Central memory CD8-positive, alpha-beta T cell (primary cell): Measurements from ENCODE around the gene TSPAN4.

Experiments used
- ATAC-seq: fragments of 150-1000 bp; cut with Tn5 transposase; replicated peaks from 2 replicates; pipeline ENCODE4 v1.10.0; 2022; ENCODE audit warnings: mild to moderate bottlenecking, moderate FRiP score, moderate number of reproducible peaks; ENCODE audit not compliant: poor library complexity, severe bottlenecking; ENCODE audit errors: extremely low read depth
- DNase-seq, 2 donors: peaks; one replicate each; pipeline ENCODE4 v3.0.0; 2021; ENCODE audit warnings: low spot score in 2 of 2
- H3K27ac Mint-ChIP-seq: one replicate; pipeline ENCODE4 v1.8.0; 2022; ENCODE audit warnings: low read depth, mild to moderate bottlenecking, moderate library complexity, mixed read lengths
- H3K27me3 Mint-ChIP-seq: one replicate; pipeline ENCODE4 v1.8.0; 2022; ENCODE audit warnings: mixed read lengths
- H3K36me3 Mint-ChIP-seq: one replicate; pipeline ENCODE4 v1.8.0; 2022; ENCODE audit warnings: mild to moderate bottlenecking, moderate library complexity, mixed read lengths; ENCODE audit not compliant: insufficient read depth
- H3K4me1 Mint-ChIP-seq: one replicate; pipeline ENCODE4 v1.8.0; 2022; ENCODE audit warnings: mixed read lengths
- H3K4me3 Mint-ChIP-seq: one replicate; pipeline ENCODE4 v1.8.0; 2022; ENCODE audit warnings: mild to moderate bottlenecking, moderate library complexity, mixed read lengths
- H3K9me3 Mint-ChIP-seq: one replicate; pipeline ENCODE4 v1.8.0; 2022; ENCODE audit warnings: mixed read lengths

TSPAN4 gene

DNA sequence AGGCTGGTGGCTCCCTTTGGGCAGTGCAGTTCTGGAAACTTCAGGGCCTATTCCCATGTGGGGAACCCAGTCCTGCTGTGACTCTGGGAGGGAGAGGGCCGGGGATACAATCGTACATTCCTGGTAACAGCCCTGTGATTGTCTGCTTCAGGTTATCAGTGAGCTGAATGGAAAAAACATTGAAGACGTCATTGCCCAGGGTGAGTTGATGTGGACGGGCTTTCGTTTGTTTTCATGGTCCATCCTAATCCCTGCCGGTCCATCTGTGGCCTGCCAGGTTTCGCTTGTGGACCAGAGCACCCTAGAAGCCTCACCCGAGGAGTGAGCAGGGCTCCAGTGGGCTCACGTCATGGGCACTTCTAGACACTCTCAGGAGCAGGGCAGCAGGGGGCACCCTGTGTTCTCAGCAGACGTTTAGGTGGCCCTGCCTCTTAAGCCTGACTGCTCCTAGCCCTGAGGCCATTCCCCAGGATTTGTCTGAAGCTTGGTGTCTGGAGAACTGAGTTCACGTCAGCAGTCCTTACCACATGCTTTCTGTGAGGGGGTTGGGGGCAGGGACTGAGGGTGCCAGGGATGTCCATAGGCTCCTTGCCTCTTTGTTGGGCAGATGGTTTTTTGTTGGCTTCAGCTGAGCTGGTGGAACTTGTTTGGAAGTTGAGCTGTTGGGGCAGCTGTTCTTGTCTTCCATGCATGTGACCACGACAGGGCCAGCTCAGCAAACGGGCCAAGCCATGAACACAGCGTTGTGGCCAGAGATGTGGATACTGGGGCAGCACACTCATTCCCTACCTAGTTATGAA is 31.0 kb upstream of the TSPAN4 start:
- DNase-seq (no peak), ATAC-seq (no peak)
- peaks cover 35% of the 10 kb centered on the region for H3K4me1 Mint-ChIP-seq
- H3K36me3 Mint-ChIP-seq, result peaks cover 51% of the 10 kb centered on the region
- no peaks in the 10 kb centered on the region for H3K9me3 Mint-ChIP-seq
- peak overlapping the region; percentile 95 for H3K27ac Mint-ChIP-seq
- peak overlapping the region; percentile 89 for H3K4me3 Mint-ChIP-seq
- no peaks in the 10 kb centered on the region for H3K27me3 Mint-ChIP-seq

DNA sequence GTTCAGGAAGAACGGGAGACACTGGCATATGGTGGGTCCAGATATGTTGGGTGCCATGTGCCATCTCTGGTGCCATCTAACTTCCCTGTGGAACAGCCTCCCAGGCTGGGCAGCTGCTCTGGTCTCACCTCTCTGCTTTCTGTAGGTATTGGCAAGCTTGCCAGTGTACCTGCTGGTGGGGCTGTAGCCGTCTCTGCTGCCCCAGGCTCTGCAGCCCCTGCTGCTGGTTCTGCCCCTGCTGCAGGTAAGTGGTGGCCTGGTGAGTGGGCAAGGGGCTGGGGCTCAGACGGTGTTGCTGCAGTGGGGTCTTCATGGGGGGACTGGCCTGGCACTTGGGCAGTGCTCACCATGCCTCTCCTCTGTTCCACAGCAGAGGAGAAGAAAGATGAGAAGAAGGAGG is 30.3 kb upstream of the TSPAN4 start:
- no peaks in the 10 kb centered on the region for H3K9me3 Mint-ChIP-seq
- peaks cover 49% of the 10 kb centered on the region for H3K36me3 Mint-ChIP-seq
- H3K27me3 Mint-ChIP-seq, result no peaks in the 10 kb centered on the region
- H3K27ac Mint-ChIP-seq, result no peak overlapping the region
- no peak for ATAC-seq
- peaks cover 35% of the 10 kb centered on the region for H3K4me1 Mint-ChIP-seq
- no peak for DNase-seq
- H3K4me3 Mint-ChIP-seq, result peak overlapping the region; percentile 89

DNA sequence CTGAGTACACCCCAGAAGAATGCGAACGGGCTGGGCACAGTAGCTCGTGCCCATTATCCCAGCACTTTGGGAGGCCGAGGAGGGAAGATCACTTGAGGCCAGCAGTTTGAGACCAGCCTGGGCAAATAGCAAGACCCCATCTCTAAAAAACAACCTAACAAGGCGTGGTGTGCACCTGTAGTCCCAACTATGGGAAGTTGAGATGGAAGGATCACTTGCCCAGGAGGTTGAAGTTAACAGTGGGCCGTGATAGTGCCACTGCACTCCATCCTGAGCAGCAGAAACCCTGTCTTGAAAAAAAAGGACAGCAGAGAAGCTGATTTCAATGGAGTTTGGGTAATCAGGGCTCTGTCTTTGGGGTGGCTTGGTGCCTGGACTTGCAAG is 29.6 kb upstream of the TSPAN4 start:
- no peak overlapping the region for H3K4me3 Mint-ChIP-seq
- no peaks in the 10 kb centered on the region for H3K9me3 Mint-ChIP-seq
- peaks cover 30% of the 10 kb centered on the region for H3K4me1 Mint-ChIP-seq
- H3K27ac Mint-ChIP-seq, result no peak overlapping the region
- H3K36me3 Mint-ChIP-seq, result peaks cover 51% of the 10 kb centered on the region
- no peaks in the 10 kb centered on the region for H3K27me3 Mint-ChIP-seq
- ATAC-seq, result no peak
- DNase-seq, result no peak

DNA sequence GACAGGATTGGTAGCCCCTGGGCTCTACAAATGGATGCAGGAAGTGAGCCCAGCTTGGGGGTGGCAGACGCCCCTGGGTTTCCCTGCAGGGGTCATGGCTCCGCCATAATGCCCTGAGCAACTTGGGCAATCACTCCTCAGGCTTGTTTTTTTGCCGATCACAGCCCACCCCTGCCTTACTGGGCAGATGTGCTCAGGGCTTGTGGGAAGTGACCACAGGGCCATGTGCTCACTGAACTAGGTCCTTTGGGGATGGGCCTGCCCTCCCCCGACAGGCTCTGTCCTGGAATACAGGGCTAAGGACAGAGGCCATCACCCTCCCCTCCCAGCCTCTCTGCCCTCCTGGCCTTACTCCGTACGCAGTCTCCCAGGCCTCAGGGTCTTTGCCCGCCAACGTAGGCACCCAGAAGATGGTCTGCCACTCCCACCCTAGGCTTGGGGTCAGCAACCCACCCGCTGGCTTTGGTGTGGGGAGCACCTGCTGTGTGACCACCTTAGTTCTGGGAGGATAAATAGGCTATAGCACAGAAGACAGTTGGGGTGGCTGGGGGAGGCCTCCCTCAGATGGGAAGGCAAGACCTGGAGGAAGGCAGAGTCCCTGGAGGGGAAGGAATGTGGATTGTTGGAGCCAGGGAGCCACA is 29.1 kb upstream of the TSPAN4 start:
- peaks cover 26% of the 10 kb centered on the region for H3K4me1 Mint-ChIP-seq
- H3K36me3 Mint-ChIP-seq, result peaks cover 51% of the 10 kb centered on the region
- H3K27ac Mint-ChIP-seq, result no peak overlapping the region
- H3K9me3 Mint-ChIP-seq, result no peaks in the 10 kb centered on the region
- H3K4me3 Mint-ChIP-seq, result no peak overlapping the region
- ATAC-seq (no peak), DNase-seq (no peak)
- no peaks in the 10 kb centered on the region for H3K27me3 Mint-ChIP-seq

DNA sequence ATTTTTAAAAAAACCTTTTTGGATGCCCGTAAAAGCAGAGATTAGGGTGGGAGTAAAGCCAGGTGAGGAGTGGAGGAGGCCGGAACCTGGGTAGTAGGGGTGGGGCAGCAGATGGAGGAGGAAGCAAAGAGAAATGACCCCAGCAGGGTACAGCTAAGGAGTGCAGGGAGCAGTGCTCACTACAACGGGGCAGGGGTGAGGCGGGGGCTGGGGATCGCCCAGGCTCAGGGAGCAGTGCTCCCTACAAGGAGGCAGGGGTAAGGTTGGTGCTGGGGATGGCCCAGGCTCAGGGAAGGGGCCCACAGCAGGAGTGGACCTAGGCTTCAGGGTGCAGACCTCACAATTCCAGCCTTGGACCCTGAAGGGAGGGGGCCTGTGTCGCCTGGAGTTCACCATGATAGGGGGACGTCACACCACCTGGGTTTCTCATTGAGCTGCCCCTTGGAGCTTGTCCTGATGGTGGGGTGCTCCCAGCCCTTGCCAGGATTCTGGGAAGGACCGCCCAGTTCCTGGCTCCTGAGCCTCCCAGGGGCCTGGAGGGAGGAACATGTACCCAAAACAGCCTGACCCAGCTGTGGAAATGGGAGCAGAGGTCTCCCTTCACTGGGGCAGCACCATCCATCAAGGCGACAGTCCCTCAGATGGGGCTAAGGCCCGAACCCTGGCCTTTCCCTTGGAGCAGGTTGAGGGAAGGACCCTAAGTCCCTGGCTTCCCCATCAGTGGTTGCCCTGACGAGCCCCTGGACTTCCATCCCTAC is 26.8 kb upstream of the TSPAN4 start:
- no peak overlapping the region for H3K4me3 Mint-ChIP-seq
- H3K27me3 Mint-ChIP-seq, result no peaks in the 10 kb centered on the region
- no peak overlapping the region for H3K27ac Mint-ChIP-seq
- ATAC-seq (no peak), DNase-seq (no peak)
- peaks cover 36% of the 10 kb centered on the region for H3K36me3 Mint-ChIP-seq
- H3K4me1 Mint-ChIP-seq, result peaks cover 20% of the 10 kb centered on the region
- no peaks in the 10 kb centered on the region for H3K9me3 Mint-ChIP-seq

DNA sequence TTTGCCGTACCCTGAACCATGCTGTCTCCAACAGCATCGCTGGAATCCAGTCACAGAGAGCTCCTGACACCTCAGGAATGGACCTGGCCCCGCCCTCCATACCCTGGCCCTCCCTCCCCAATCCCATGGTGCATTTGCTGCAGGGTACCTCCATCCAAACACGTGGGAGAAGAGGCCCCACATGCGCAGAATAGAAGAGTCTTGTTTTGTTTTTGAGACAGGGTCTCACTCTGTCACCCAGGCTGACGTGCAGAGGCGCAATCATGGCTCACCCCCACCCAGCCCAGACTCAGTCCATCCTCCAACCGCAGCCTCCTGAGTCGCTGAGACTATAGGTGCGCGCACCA is 26.2 kb upstream of the TSPAN4 start:
- Mint-ChIP-seq H3K4me3 (no peak overlapping the region), H3K4me1 (peaks cover 21% of the 10 kb centered on the region)
- ATAC-seq, result no peak

DNA sequence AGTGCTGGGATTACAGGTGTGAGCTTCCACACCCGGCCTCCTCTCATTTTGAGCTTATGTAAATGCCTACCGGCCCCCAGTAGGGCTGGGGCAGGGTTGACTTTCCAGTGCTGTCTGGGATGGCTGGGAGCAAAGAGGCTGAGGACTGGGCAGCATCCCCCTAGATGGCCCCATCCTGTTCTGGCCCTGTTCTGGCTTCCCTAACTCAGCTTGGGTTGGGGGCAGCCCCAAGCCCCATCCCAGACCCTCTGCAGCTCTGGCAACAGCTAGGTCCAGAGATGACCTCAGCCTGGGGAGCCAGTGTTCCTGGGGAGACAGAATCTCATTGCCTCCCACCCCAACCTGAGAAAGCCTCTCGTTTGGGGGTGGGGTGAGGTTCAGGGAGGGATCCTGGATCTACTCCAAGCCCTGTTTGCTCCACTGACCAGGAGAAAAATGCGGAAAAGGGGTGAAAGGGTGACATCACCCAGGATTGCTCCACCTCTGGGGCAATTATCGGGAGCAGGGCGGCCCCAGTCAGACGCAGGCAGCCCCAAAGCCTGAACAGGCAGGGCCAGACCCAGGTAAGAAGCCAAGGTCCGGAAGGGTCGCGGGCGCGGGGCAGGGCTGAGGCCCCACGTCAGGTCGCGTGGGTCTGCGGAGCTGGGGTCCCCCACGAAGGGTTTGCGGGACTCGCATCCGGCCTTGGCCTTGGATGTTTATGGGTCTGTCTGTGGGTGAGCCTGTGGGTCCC is 24.1 kb upstream of the TSPAN4 start, which contains the start of gene PNPLA2:
Gene PNPLA2 (plus strand): TSS at position 519 of the 733 bp plus-strand sequence. CDS start 805 bp downstream, outside the sequence.
- Mint-ChIP-seq H3K4me1 (peaks cover 23% of the 10 kb centered on the region), H3K9me3 (no peaks in the 10 kb centered on the region), H3K4me3 (peak within 1 kb of the TSS; percentile 80), H3K27ac (peak within 1 kb of the TSS; percentile 72), H3K36me3 (peaks cover 23% of the 10 kb centered on the region), H3K27me3 (no peaks in the 10 kb centered on the region)
- ATAC-seq (no peak), DNase-seq (no peak)

More for the DNA sequence above, 26.2 kb upstream of the TSPAN4 start:
- Mint-ChIP-seq H3K27me3 (no peaks in the 10 kb centered on the region), H3K27ac (no peak overlapping the region), H3K36me3 (peaks cover 31% of the 10 kb centered on the region), H3K9me3 (no peaks in the 10 kb centered on the region)
- no peak for DNase-seq

DNA sequence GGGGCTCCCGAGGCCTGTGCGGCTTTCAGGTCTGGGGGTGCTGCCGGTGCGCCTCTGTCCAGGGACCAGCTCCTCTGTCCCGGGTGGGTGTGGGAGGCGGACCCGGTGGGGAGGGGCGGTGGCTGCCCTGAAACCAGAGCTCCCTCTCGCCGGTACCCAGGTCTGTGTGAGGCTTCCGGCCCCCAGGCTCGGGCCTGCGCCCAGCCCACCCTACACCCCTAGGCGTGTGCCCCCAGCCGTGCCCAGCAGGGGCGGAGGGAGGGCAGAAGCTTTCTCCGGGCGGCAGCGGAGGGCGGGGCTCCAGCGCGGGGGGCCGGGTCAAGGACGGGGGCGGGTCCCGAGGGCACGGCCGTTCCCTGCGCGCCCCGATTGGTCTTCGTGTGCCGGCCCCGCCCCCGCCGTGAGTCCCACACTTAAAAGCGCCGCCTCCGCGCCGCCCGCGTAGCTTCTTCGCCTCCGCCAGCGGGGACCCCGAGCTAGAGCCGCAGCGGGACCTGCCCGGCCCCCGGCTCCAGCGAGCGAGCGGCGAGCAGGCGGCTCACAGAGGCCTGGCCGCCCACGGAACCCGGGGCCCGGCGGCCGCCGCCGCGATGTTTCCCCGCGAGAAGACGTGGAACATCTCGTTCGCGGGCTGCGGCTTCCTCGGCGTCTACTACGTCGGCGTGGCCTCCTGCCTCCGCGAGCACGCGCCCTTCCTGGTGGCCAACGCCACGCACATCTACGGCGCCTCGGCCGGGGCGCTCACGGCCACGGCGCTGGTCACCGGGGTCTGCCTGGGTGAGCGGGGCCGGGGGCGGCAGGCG is 23.3 kb upstream of the TSPAN4 start:
- DNase-seq (peak; percentile 87 to 88), ATAC-seq (peak; percentile 72)
- Mint-ChIP-seq H3K9me3 (no peaks in the 10 kb centered on the region), H3K27ac (peak overlapping the region; percentile 72), H3K27me3 (no peaks in the 10 kb centered on the region), H3K4me1 (peaks cover 23% of the 10 kb centered on the region), H3K4me3 (peak overlapping the region; percentile 80), H3K36me3 (peaks cover 25% of the 10 kb centered on the region)

DNA sequence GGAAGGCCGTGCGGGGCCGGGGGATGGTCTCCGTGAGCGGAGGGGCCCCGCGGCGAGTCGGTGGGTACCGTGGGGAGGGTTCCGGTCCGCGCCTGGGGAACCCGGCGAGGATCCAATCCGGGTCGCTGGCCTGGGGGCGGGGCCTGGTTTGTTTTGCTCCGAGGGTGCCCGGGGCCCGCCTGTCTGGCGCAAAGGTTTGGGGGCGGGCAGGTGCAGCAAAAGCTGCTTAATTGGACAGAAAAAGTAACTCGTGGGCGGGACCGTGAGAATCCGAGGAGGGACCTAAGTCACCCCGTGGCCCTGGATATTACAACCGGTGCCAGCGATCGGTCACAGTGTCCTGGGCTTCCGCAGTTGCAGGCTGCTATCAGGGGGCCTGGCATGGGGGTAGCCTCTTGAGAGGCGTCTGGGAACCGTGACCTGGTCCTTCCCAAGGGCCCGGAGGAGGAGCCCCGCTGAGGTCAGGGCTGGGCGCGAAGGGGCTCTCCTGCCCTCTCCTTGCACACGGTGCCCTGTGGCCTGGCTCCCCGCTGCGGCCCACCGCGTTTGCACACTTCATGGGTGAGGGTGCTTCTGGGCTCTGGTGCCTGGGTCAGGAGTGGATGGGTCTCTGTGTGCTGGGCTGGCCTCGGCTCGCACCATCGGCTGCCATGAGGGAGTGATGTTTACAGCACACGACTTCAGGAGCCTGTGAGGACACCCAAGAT is 22.6 kb upstream of the TSPAN4 start:
- ATAC-seq, result peak; percentile 84
- DNase-seq, result peak; percentile 89 to 95
- Mint-ChIP-seq H3K27ac (peak overlapping the region; percentile 72), H3K4me3 (peak overlapping the region; percentile 80), H3K9me3 (no peaks in the 10 kb centered on the region), H3K36me3 (peaks cover 26% of the 10 kb centered on the region), H3K27me3 (no peaks in the 10 kb centered on the region), H3K4me1 (peaks cover 23% of the 10 kb centered on the region)

DNA sequence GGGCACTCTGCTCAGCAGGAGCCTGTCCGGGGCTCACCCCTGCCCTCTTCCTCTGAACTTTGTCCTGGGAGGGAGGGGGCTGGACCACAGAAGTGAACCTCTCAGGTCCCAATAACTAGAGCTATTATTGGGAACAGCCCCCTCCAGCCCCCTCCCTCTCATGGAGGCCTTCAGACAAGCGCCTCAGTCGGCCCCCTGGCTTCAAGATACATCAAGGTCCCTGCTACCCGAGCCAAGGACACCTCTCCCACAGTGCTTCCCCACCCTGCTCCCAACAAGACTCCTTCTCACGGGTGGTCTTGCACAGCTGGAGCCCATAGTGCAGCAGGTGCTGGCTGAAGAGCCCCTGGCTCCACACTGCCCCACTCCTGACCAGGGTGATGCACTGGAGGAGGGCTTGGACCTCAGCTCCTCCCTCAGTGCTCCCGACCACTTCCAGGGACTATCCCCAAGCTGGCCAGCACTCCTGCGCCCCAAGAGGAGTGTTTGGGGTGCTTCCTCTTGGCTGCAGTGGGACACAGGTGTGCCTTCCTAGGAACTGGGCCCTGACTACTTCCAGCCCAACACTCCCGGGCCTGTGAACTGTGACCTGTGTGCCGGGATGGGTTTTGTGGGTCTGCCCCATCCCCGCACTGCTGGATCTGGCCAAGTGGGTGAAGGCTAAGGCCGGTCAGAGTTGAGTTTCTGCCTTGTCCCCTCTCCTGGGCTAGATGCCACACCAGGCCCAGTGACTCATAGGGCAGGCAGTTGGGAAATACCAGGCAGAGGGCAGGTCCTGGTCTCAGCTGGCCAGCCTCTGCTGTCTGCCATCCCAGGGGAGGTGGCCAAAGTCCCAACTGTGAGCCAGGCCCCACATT is 21.8 kb upstream of the TSPAN4 start:
- Mint-ChIP-seq H3K36me3 (peaks cover 26% of the 10 kb centered on the region), H3K27ac (no peak overlapping the region), H3K9me3 (no peaks in the 10 kb centered on the region), H3K27me3 (no peaks in the 10 kb centered on the region), H3K4me3 (peak overlapping the region; percentile 80), H3K4me1 (peaks cover 23% of the 10 kb centered on the region)
- no peak for DNase-seq
- no peak for ATAC-seq
